Pancreas (tissue), 10 donors: ENCODE results near the gene KCNK6. TPM values are rescaled to one million over a fixed set of nuclear protein-coding genes. Genes with fewer than 3 reads are reported as not detected.

Experiments used
- ATAC-seq, 4 donors: fragments of 200-7000 bp; cut with Tn5 transposase; one replicate each; pipeline versions ENCODE4 v1.8.0 to v1.9.1; 2020; ENCODE audit warnings: mild to moderate bottlenecking in 4 of 4, moderate library complexity in 4 of 4
- DNase-seq, 6 donors: peaks; one replicate each; pipeline ENCODE4 v3.0.0-alpha.2; 2020
- FAIRE-seq: peaks from 2 replicates; lab custom pipeline; 2012; peaks lifted over from hg19 to GRCh38; lab: Jason Lieb, UNC
- H3K27ac ChIP-seq, 4 donors: fragments of 200-600 bp; sonication (generic); 1 replicate in 3 of 4; 2 replicates in 1 of 4; pipeline versions ENCODE4 v1.5.0 to v1.8.0; 2020
- H3K27me3 ChIP-seq, 4 donors: fragments of 200-600 bp; one replicate each; pipeline ENCODE4 v1.8.0; 2021
- H3K36me3 ChIP-seq, 3 donors: fragments of 200-600 bp; sonication (generic) in 1 of 3; one replicate each; pipeline versions ENCODE4 v1.5.0 to v1.8.0; 2020 to 2021
- H3K4me1 ChIP-seq, 3 donors: fragments of 200-600 bp; one replicate each; pipeline ENCODE4 v1.8.0; 2021
- H3K4me3 ChIP-seq, 4 donors: fragments of 200-600 bp; sonication (generic) in 2 of 4; one replicate each; pipeline versions ENCODE4 v1.5.0 to v1.8.0; 2020 to 2021
- H3K9me3 ChIP-seq, 4 donors: fragments of 200-600 bp; one replicate each; pipeline ENCODE4 v1.8.0; 2021
- WGBS, 2 donors: extraction: QIAGEN DNeasy Blood & Tissue Kit; methylation state at CpG; one replicate each; pipeline ENCODE4 v1.1.7; 2013; 5-methylcytosine and 5-hydroxymethylcytosine counted together
- intact Hi-C, 3 donors: fragments of 100-400 bp; cut with DNase I; formaldehyde crosslinking; loops; one replicate each; pipeline versions ENCODE4 v1.11.1 to v1.14.2; 2022
- polyA plus RNA-seq, 2 donors: library from polyadenylated mRNA; stranded (reverse); fragments of 200-250 nt; gene quantifications; one replicate each; pipeline ENCODE4 v1.2.3, GENCODE V29; 2013
- total RNA-seq, 6 donors: library from RNA; stranded (reverse); fragmentation: NEBNext Ultra II Directional in 4 of 6; extraction: Animal tissue kit (Norgen Biotek cat#: 25700) in 4 of 6; gene quantifications; one replicate each; pipeline versions ENCODE4 v1.2.1 to v1.2.4, GENCODE V29; 2021 to 2023
- TF ChIP-seq, protein P1 (sequence below), 4 donors: fragments of 200-600 bp; sonication (generic) in 3 of 4; IDR thresholded peaks; one replicate each; pipeline versions ENCODE4 v1.5.0 to v1.8.0; 2021; ENCODE audit warnings: antibody characterized with exemption in 4 of 4
- donor health status: healthy with polysubstance abuse.
- donor health status: DM: no; HTN: no; CAD: no; lungs with moderate emphysema.
- donor health status: DM: no; HTN: no; CAD: no.
- donor health status: control.
- donor health status: control.
- donor health status: Bipolar disorder and iron deficiency.
- donor health status: DM: yes; HTN: yes; CAD: no.
- donor health status: DM: no; HTN: no; CAD: no.
- donor health status: DM: no; HTN: no; CAD: no.
- donor health status: DM: yes; HTN: yes; CAD: no.

KCNK6 gene
- total and polyA plus RNA-seq, 8 donors, result 3.9 to 9.5 (median 6.5) TPM

DNA sequence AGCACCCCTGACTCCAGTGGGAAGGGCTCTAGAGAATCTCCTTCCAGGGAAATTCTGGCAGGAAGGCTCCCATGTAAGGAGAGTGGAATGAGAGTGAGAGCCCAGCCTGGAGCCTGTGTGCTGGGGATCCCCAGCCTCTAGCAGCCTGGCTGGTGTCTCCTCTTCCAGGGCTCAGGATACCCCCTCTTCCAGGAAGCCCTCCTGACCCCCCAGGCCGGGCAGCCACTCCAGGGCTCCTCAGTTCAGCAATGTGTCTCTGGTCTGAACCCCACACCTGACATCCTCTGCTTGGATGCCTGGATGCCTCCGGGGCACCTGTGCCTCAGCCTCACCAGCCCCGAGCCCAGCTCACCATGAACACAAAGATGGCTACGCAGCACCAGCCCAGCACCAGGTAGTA, 12.6 kb upstream of the KCNK6 start:
- Histone ChIP-seq H3K27me3 (no peaks in the 10 kb centered on the region), H3K27ac (no peak overlapping the region), H3K36me3 (no peaks in the 10 kb centered on the region), H3K4me3 (no peak overlapping the region), H3K9me3 (no peaks in the 10 kb centered on the region), H3K4me1 (peaks cover 0 to 5% (median 0%) of the 10 kb centered on the region in 3 donors)
- ATAC-seq (no peak), FAIRE-seq (no peak), DNase-seq (no peak)
- WGBS, 2 donors, result 94% methylated on average over 4 of the region's 4 CpGs
- TF ChIP-seq, protein P1, sequence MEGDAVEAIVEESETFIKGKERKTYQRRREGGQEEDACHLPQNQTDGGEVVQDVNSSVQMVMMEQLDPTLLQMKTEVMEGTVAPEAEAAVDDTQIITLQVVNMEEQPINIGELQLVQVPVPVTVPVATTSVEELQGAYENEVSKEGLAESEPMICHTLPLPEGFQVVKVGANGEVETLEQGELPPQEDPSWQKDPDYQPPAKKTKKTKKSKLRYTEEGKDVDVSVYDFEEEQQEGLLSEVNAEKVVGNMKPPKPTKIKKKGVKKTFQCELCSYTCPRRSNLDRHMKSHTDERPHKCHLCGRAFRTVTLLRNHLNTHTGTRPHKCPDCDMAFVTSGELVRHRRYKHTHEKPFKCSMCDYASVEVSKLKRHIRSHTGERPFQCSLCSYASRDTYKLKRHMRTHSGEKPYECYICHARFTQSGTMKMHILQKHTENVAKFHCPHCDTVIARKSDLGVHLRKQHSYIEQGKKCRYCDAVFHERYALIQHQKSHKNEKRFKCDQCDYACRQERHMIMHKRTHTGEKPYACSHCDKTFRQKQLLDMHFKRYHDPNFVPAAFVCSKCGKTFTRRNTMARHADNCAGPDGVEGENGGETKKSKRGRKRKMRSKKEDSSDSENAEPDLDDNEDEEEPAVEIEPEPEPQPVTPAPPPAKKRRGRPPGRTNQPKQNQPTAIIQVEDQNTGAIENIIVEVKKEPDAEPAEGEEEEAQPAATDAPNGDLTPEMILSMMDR (IDR thresholded peaks at IDR 0.05), result no peak
- intact Hi-C loops, result no loop called here

DNA sequence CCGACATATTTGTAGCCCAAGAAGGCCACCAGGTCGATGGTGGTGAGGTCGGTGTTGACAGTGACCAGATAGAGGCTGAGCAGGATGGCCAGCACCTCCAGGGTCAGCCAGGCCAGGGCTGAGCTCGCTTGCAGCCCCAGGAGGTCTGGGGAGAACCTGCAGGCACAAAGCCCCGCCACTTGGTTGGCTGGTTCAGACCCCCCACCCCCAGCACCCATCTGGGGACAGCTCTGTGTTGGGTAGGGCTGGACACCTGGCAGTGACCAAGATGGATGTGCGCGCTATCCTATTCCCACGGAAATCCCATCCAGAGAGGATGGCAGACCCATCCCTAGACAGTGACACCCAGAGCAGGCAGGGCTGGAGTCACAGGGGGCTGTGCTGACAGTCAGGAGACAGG, 12.0 kb upstream of the KCNK6 start:
- 84 to 87% methylated on average over 8 of the region's 8 CpGs for WGBS, 2 donors
- Histone ChIP-seq H3K4me1 (peaks cover 0 to 5% (median 0%) of the 10 kb centered on the region in 3 donors), H3K4me3 (no peak overlapping the region), H3K9me3 (no peaks in the 10 kb centered on the region), H3K27ac (no peak overlapping the region), H3K27me3 (no peaks in the 10 kb centered on the region), H3K36me3 (no peaks in the 10 kb centered on the region)
- intact Hi-C loops, result no loop called here
- DNase-seq (no peak), ATAC-seq (no peak), FAIRE-seq (no peak)
- TF ChIP-seq, protein P1 (IDR thresholded peaks at IDR 0.05), result no peak

DNA sequence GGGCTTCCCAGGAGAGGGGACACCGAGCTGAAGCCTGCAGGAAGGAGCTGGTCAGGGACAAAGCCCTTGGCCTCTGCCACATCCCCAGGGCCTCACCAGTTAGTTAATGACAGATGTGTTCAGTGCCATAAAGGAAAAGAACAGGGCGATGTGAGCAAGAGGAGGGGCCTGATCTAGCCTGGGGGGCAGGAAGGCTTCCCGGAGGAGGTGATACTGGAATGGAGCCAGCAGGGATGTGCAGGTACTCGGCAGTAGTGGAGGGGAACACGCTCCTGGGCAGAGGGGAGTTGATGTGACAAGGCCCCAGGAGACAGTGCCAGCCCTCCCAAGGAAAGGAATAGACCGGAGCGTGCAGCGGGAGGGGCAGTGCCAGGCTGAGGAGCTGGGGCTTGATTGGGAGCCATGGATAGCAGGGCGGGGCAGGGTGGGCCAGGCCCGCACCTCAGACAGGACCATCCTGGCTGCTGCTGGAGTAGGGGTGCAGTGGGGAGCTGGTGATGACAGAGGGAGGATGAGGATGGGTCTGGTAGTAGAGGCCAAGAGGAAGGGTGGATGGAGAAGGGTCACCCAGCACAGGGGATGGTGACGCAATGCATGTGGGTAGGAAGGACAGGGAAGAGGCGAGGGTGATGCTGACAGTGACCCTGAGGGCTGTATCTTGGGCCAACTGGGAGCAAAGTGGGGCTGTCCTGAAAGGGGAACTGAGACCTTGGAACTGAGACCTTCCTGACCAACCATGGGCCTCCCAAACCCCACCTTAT, 11.5 kb upstream of the KCNK6 start:
- no peak overlapping the region for H3K27ac ChIP-seq
- TF ChIP-seq, protein P1 (IDR thresholded peaks at IDR 0.05), result no peak
- no peak overlapping the region for H3K4me3 ChIP-seq
- peaks cover 0 to 5% (median 0%) of the 10 kb centered on the region in 3 donors for H3K4me1 ChIP-seq
- no peaks in the 10 kb centered on the region for H3K27me3 ChIP-seq
- no peaks in the 10 kb centered on the region for H3K36me3 ChIP-seq
- 90 to 91% methylated on average over 12 of the region's 12 CpGs for WGBS, 2 donors
- H3K9me3 ChIP-seq, result no peaks in the 10 kb centered on the region
- DNase-seq (no peak), FAIRE-seq (no peak), ATAC-seq (no peak)
- intact Hi-C loops, result no loop called here

DNA sequence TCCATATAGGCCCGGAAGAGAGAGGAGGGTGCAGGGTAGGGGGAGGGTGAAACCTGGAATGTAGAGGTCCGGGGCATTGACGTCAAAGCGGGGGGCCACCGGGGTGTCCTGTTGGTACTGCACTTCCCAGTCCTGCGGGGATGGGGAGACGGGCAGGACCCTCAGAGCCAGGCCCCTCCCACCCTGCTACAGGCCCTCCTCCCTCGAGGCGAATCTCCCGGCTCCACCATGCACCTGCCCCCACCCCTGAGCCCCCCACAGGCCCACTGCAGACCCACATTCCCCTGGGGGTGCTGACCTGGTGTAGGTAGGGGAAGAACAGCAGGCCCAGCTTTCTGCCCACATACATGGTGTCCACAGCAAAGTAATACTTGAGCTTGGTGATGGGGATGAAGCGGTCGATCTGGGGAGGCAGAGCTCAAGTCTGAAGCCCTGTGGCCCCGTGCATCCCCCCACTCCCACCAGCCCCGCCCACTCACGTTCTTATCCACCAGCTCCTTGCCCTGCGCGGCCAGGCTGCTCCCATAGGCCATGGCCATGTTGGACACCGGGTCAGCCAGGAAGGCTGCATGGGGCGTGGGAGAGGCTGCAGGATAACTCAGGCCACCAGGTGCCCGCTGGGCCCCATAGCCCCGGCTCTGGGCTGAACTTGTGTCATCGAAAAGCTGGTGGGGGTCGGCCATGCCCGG, 10.6 kb upstream of the KCNK6 start:
- ATAC-seq (no peak), DNase-seq (peak in 1 of 6 donors; percentile 71), FAIRE-seq (no peak)
- intact Hi-C loops, result no loop called here
- Histone ChIP-seq H3K27ac (no peak overlapping the region), H3K27me3 (no peaks in the 10 kb centered on the region), H3K36me3 (no peaks in the 10 kb centered on the region), H3K4me3 (no peak overlapping the region), H3K9me3 (no peaks in the 10 kb centered on the region), H3K4me1 (peaks cover 0 to 5% (median 0%) of the 10 kb centered on the region in 3 donors)
- TF ChIP-seq, protein P1 (IDR thresholded peaks at IDR 0.05), result no peak
- WGBS, 2 donors, result 85 to 90% methylated on average over 19 to 24 of the region's 24 CpGs
